Measurements from ENCODE around the gene PYGO2. TPM values are rescaled to one million over a fixed set of nuclear protein-coding genes. Genes with fewer than 3 reads are reported as not detected.
A peak's percentile ranks its signal among the peaks of the same experiment; 100 is the strongest.

PYGO2 gene
- total RNA-seq, 5 donors from 2014 or later (not counting 1 experiment from before 2014, with no cell fraction given) = 36.0 to 70.8 (median 68.5) TPM

- POLR2A ChIA-PET = interaction anchor here in 1 of 2 donors (0.6 to 0.7 kb wide), 2 partner anchors 12 to 47 kb away, joined by 3 to 4 read pairs; no protein-coding TSS in a partner anchor
- Histone ChIP-seq H3K4me1 (ENCODE audit: control insufficient read depth in 1 of 2, extremely low read depth in 1 of 2, insufficient read depth in 2 of 2, low read length in 2 of 2) (peaks cover 39 to 99% of the 10 kb centered on the region in 2 experiments), H3K9me3 (no peaks in the 10 kb centered on the region), H3K27me3 (replicated peaks in 1 of 2; ENCODE audit: control insufficient read depth in 2 of 2, extremely low read depth in 1 of 2, insufficient read depth in 2 of 2, low read length in 1 of 2) (no peaks in the 10 kb centered on the region), H3K27ac (ENCODE audit: low read length) (peak overlapping the region; percentile 80), H3K36me3 (ENCODE audit: control insufficient read depth in 2 of 2, extremely low read depth in 1 of 2, insufficient read depth in 1 of 2, low read length in 1 of 2) (no peaks in the 10 kb centered on the region), H3K4me3 (ENCODE audit: control insufficient read depth in 1 of 2, extremely low read depth in 1 of 2, low read length in 1 of 2) (peak overlapping the region; percentile 62 to 71)
- Mint-ChIP-seq H3K27me3 (no peaks in the 10 kb centered on the region), H3K27ac (peak overlapping the region; percentile 92 to 95), H3K4me3 (peak overlapping the region; percentile 74 to 89 (median 83)), H3K4me1 (peaks cover 78 to 88% (median 83%) of the 10 kb centered on the region in 3 donors), H3K36me3 (no peaks in the 10 kb centered on the region), H3K9me3 (no peaks in the 10 kb centered on the region)
- ATAC-seq (replicated peaks in 1 of 4) = no peak
- DNase-seq = peak in 1 of 35 experiments; percentile 28
- CTCF ChIA-PET = interaction anchor here in 1 of 2 donors (0.7 to 1.0 kb wide), 2 partner anchors 9 to 10 kb away, joined by 3 to 10 read pairs; no protein-coding TSS in a partner anchor
- 25% methylated on average over 2 of the region's 16 CpGs for WGBS (ENCODE audit: insufficient coverage)
Measured at GRCh38 chr1:155008015-155008941, 46.7 kb upstream of the PYGO2 start.

- Mint-ChIP-seq H3K27ac (peak overlapping the region; percentile 94 to 97), H3K4me3 (peak overlapping the region in 1 of 3 donors; percentile 89), H3K4me1 (peaks cover 69 to 79% (median 73%) of the 10 kb centered on the region in 3 donors), H3K27me3 (no peaks in the 10 kb centered on the region), H3K9me3 (no peaks in the 10 kb centered on the region), H3K36me3 (no peaks in the 10 kb centered on the region)
- H3K4me1 ChIP-seq (ENCODE audit: control insufficient read depth in 1 of 2, extremely low read depth in 1 of 2, insufficient read depth in 2 of 2, low read length in 2 of 2) = peaks cover 33 to 97% of the 10 kb centered on the region in 2 experiments
- H3K4me3 ChIP-seq (ENCODE audit: control insufficient read depth in 1 of 2, extremely low read depth in 1 of 2, low read length in 1 of 2) = no peak overlapping the region
- WGBS (ENCODE audit: insufficient coverage) = 89% methylated on average over 3 of the region's 6 CpGs
- peak overlapping the region; percentile 80 for H3K27ac ChIP-seq (ENCODE audit: low read length)
- peak in 1 of 4 experiments; percentile 2 for ATAC-seq (replicated peaks in 1 of 4)
- no peaks in the 10 kb centered on the region for H3K9me3 ChIP-seq
- ChIA-PET CTCF (interaction anchor here (0.6 to 1.0 kb wide), 5 partner anchors 10 to 78 kb away, joined by 3 to 10 read pairs (median 6); no protein-coding TSS in a partner anchor), POLR2A (interaction anchor here (0.6 to 0.7 kb wide), 2 partner anchors 11 to 799 kb away, joined by 3 read pairs; no protein-coding TSS in a partner anchor)
- H3K27me3 ChIP-seq (replicated peaks in 1 of 2; ENCODE audit: control insufficient read depth in 2 of 2, extremely low read depth in 1 of 2, insufficient read depth in 2 of 2, low read length in 1 of 2) = no peaks in the 10 kb centered on the region
- H3K36me3 ChIP-seq (ENCODE audit: control insufficient read depth in 2 of 2, extremely low read depth in 1 of 2, insufficient read depth in 1 of 2, low read length in 1 of 2) = no peaks in the 10 kb centered on the region
- no peak for DNase-seq
Measured at GRCh38 chr1:155007251-155007828, 45.8 kb upstream of the PYGO2 start.

GRCh38 chr1:155006601-155007101 lies 45.1 kb upstream of the PYGO2 start:
- no peaks in the 10 kb centered on the region for H3K9me3 ChIP-seq
- H3K4me3 ChIP-seq (ENCODE audit: control insufficient read depth in 1 of 2, extremely low read depth in 1 of 2, low read length in 1 of 2) = no peak overlapping the region
- ATAC-seq (replicated peaks in 1 of 4) (peak; percentile 18 to 53 (median 24)), DNase-seq (peak in 6 of 35 experiments; percentile 40 to 72 (median 46))
- Mint-ChIP-seq H3K4me1 (peaks cover 64 to 73% (median 68%) of the 10 kb centered on the region in 3 donors), H3K27ac (peak overlapping the region; percentile 94 to 97), H3K9me3 (no peaks in the 10 kb centered on the region), H3K36me3 (no peaks in the 10 kb centered on the region), H3K4me3 (peak overlapping the region; percentile 17 to 89 (median 35)), H3K27me3 (no peaks in the 10 kb centered on the region)
- H3K4me1 ChIP-seq (ENCODE audit: control insufficient read depth in 1 of 2, extremely low read depth in 1 of 2, insufficient read depth in 2 of 2, low read length in 2 of 2) = peaks cover 29 to 91% of the 10 kb centered on the region in 2 experiments
- ChIA-PET POLR2A (interaction anchor here in 1 of 2 donors (0.6 kb wide), 1 partner anchor 799 kb away, joined by 3 read pairs; no protein-coding TSS in a partner anchor), CTCF (interaction anchor here (0.5 to 1.1 kb wide), 7 partner anchors 9 to 451 kb away, joined by 3 to 10 read pairs (median 6); no protein-coding TSS in a partner anchor)
- peak overlapping the region; percentile 78 for H3K27ac ChIP-seq (ENCODE audit: low read length)
- no peaks in the 10 kb centered on the region for H3K27me3 ChIP-seq (replicated peaks in 1 of 2; ENCODE audit: control insufficient read depth in 2 of 2, extremely low read depth in 1 of 2, insufficient read depth in 2 of 2, low read length in 1 of 2)
- H3K36me3 ChIP-seq (ENCODE audit: control insufficient read depth in 2 of 2, extremely low read depth in 1 of 2, insufficient read depth in 1 of 2, low read length in 1 of 2) = no peaks in the 10 kb centered on the region
- 0% methylated on average over 2 of the region's 2 CpGs for WGBS (ENCODE audit: insufficient coverage)

DNA sequence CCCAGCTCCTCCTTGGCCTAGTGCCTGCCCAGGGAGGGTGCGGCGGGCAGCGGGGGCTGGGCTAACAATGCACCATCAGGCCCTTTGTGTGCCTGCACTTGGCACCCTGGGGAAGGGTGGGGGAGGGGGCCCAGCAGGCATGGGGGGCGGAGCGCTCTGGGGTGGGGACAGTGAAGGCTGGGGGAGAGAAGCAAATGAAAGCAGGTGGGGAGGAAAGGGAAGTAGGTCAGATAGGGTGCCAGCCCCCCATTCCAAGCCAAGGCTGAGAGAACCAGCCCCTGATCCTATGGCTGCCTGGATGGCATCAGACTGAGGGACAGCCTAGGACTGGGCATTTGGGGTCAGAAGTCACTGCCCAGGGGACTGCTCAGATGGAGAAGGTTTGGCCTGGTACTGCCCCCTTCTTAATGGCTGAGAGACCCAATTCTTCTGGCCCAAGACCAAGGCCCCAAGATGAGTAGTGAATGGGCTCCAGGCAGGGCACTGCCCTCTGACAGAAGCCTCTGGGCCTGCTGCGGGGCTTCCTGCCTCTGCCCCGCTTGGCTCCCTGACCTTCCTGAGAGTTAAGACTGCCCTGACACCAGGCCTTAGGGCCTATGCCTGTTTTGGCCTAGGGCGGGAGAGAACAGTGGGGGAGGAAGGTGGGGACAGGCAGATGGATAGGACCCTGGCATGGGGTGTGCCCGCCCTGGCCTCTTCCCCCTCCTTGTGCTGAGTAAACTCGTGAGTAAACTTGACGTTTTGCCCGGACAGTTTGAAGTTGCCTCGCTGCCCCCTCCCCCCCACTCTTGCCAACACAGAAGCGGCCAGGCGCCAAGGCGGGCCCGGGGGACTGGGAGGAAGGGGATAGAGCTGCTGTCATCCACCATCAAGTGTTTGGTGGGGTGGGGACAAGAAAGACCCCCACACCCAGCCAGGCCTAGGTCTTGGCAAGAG lies 43.8 kb upstream of the PYGO2 start:
- Mint-ChIP-seq H3K4me1 (peaks cover 58 to 62% (median 59%) of the 10 kb centered on the region in 3 donors), H3K27me3 (no peaks in the 10 kb centered on the region), H3K27ac (peak overlapping the region; percentile 95 to 97), H3K36me3 (no peaks in the 10 kb centered on the region), H3K4me3 (peak overlapping the region; percentile 39 to 89 (median 81)), H3K9me3 (no peaks in the 10 kb centered on the region)
- DNase-seq (peak in 3 of 35 experiments; percentile 34 to 40 (median 36)), ATAC-seq (replicated peaks in 1 of 4) (no peak)
- H3K4me1 ChIP-seq (ENCODE audit: control insufficient read depth in 1 of 2, extremely low read depth in 1 of 2, insufficient read depth in 2 of 2, low read length in 2 of 2) = peaks cover 24 to 90% of the 10 kb centered on the region in 2 experiments
- WGBS (ENCODE audit: insufficient coverage) = 58% methylated on average over 3 of the region's 17 CpGs
- POLR2A ChIA-PET = interaction anchor here in 1 of 2 donors (0.7 kb wide), 1 partner anchor 31 kb away, joined by 13 read pairs; no protein-coding TSS in a partner anchor
- H3K4me3 ChIP-seq (ENCODE audit: control insufficient read depth in 1 of 2, extremely low read depth in 1 of 2, low read length in 1 of 2) = peak overlapping the region; percentile 66 to 97
- no peaks in the 10 kb centered on the region for H3K27me3 ChIP-seq (replicated peaks in 1 of 2; ENCODE audit: control insufficient read depth in 2 of 2, extremely low read depth in 1 of 2, insufficient read depth in 2 of 2, low read length in 1 of 2)
- CTCF ChIA-PET = no interaction called here
- H3K9me3 ChIP-seq = no peaks in the 10 kb centered on the region
- peak overlapping the region; percentile 80 for H3K27ac ChIP-seq (ENCODE audit: low read length)
- H3K36me3 ChIP-seq (ENCODE audit: control insufficient read depth in 2 of 2, extremely low read depth in 1 of 2, insufficient read depth in 1 of 2, low read length in 1 of 2) = no peaks in the 10 kb centered on the region

DNA sequence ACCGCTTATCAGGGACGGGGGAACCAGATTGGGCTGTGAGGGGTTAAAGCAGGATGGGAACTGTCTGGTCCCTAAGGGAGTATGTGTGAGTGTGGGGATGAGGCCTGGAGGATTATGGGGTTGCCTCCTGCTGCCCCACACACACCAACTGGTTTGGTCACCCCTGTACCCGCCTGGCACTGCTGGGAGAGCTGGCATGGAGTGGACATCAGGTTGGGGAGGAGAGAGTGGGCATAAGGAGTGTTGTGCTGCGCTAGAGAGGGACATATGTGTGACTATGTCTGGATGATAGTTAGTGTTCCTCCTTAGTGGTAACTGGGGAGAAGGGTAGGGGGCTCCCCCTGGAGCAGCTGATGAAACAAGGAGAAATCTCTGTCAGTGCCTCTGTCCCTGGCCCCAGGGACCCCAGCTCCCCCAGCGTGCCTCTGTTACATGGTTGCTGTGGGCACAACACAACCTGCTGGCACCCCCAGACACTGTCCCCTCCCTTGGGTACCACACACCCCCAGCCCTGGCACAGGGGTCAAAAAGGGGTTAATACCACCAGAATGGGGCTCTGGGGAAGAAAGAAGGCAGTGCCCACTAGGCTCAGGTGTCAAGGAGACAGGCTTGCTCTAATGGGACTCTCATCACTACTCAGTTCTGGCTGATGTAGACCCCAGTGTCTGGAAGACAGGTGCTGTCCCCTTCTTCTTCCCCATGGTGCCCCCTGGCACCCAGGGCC lies 42.9 kb upstream of the PYGO2 start:
- POLR2A ChIA-PET = interaction anchor here in 1 of 2 donors (0.7 kb wide), 1 partner anchor 31 kb away, joined by 13 read pairs; no protein-coding TSS in a partner anchor
- H3K4me1 ChIP-seq (ENCODE audit: control insufficient read depth in 1 of 2, extremely low read depth in 1 of 2, insufficient read depth in 2 of 2, low read length in 2 of 2) = peaks cover 24 to 90% of the 10 kb centered on the region in 2 experiments
- 50% methylated on average over 1 of the region's 5 CpGs for WGBS (ENCODE audit: insufficient coverage)
- no peak for ATAC-seq (replicated peaks in 1 of 4)
- CTCF ChIA-PET = no interaction called here
- no peaks in the 10 kb centered on the region for H3K27me3 ChIP-seq (replicated peaks in 1 of 2; ENCODE audit: control insufficient read depth in 2 of 2, extremely low read depth in 1 of 2, insufficient read depth in 2 of 2, low read length in 1 of 2)
- H3K4me3 Mint-ChIP-seq = peak overlapping the region; percentile 78 to 89 (median 81)
- no peaks in the 10 kb centered on the region for H3K27me3 Mint-ChIP-seq
- no peaks in the 10 kb centered on the region for H3K36me3 ChIP-seq (ENCODE audit: control insufficient read depth in 2 of 2, extremely low read depth in 1 of 2, insufficient read depth in 1 of 2, low read length in 1 of 2)
- H3K4me3 ChIP-seq (ENCODE audit: control insufficient read depth in 1 of 2, extremely low read depth in 1 of 2, low read length in 1 of 2) = peak overlapping the region; percentile 66 to 97
- peak overlapping the region; percentile 80 for H3K27ac ChIP-seq (ENCODE audit: low read length)
- DNase-seq = no peak
- H3K27ac Mint-ChIP-seq = peak overlapping the region; percentile 95 to 97
- peaks cover 57 to 61% (median 58%) of the 10 kb centered on the region in 3 donors for H3K4me1 Mint-ChIP-seq
- no peaks in the 10 kb centered on the region for H3K9me3 ChIP-seq
- H3K9me3 Mint-ChIP-seq = no peaks in the 10 kb centered on the region
- no peaks in the 10 kb centered on the region for H3K36me3 Mint-ChIP-seq

All from T-cell (primary cell).